IMR-90 (cell line): ENCODE results near the gene POLD1. TPM values are rescaled to one million over a fixed set of nuclear protein-coding genes. Genes with fewer than 3 reads are reported as not detected.

Experiments used
- ATAC-seq: fragments of 200-7000 bp; cut with Tn5 transposase; 2 replicates; pipeline ENCODE4 v1.9.1; 2020; ENCODE audit warnings: low read depth, mild to moderate bottlenecking, moderate library complexity
- BruUV-seq: library from RNA; stranded (reverse); fragments of 400-500 nt; replicated peaks from 2 replicates; lab custom pipeline; 2021; lab: Mats Ljungman, UMichigan
- CTCF ChIA-PET: fragments of 300-600 bp; formaldehyde crosslinking; extraction: SDS; loops from one replicate; lab custom pipeline; 2021; ENCODE audit warnings: antibody characterized with exemption; lab: Yijun Ruan, JAX
- POLR2A ChIA-PET: fragments of 300-600 bp; sonication (Branson Sonifier 250); formaldehyde crosslinking; loops from one replicate; lab custom pipeline; 2022; ENCODE audit warnings: antibody characterized with exemption; ENCODE audit not compliant: unreplicated experiment; lab: Charles Lee
- DNase-seq: peaks from one replicate; pipeline ENCODE4 v3.0.0; 2013
- H2AFZ ChIP-seq: replicated peaks from 2 replicates; pipeline ENCODE3; 2013; ENCODE audit warnings: low read length, mild to moderate bottlenecking; ENCODE audit not compliant: poor library complexity
- H2AK5ac ChIP-seq: 2 replicates; pipeline ENCODE4 v1.6.1; 2013; ENCODE audit warnings: low read depth, low read length, inconsistent platforms
- H2AK9ac ChIP-seq: replicated peaks from 2 replicates; pipeline ENCODE3; 2013; ENCODE audit warnings: mild to moderate bottlenecking, low read depth, low read length, moderate library complexity; ENCODE audit not compliant: poor library complexity
- H2BK120ac ChIP-seq: 2 replicates; pipeline ENCODE4 v1.6.1; 2013; ENCODE audit warnings: low read depth, low read length, inconsistent platforms
- H2BK15ac ChIP-seq: 3 replicates; pipeline ENCODE4 v1.6.1; 2013; ENCODE audit warnings: low read depth, low read length, inconsistent platforms
- H2BK20ac ChIP-seq: 2 replicates; pipeline ENCODE4 v1.6.1; 2013; ENCODE audit warnings: low read depth, mild to moderate bottlenecking, inconsistent platforms, low read length, moderate library complexity
- H2BK5ac ChIP-seq: 2 replicates; pipeline ENCODE4 v1.6.1; 2013; ENCODE audit warnings: mild to moderate bottlenecking, low read depth, low read length, inconsistent platforms; ENCODE audit not compliant: poor library complexity, severe bottlenecking
- H3K14ac ChIP-seq: replicated peaks from 2 replicates; pipeline ENCODE4 v1.6.1; 2013; ENCODE audit warnings: low read depth, low read length, inconsistent platforms
- H3K18ac ChIP-seq: 2 replicates; pipeline ENCODE4 v1.6.1; 2013; ENCODE audit warnings: low read depth, low read length, control low read depth
- H3K23ac ChIP-seq: 2 replicates; pipeline ENCODE4 v1.6.1; 2013; ENCODE audit warnings: low read depth, low read length, inconsistent platforms
- H3K27ac ChIP-seq: 2 replicates; pipeline ENCODE4 v1.5.1; 2013; ENCODE audit warnings: mild to moderate bottlenecking, control low read depth, low read length; ENCODE audit not compliant: insufficient read depth
- H3K27me3 ChIP-seq: 2 replicates; pipeline ENCODE4 v1.6.1; 2013; ENCODE audit warnings: low read length; ENCODE audit not compliant: control insufficient read depth, insufficient read depth
- H3K36me3 ChIP-seq: 2 replicates; pipeline ENCODE4 v1.6.1; 2013; ENCODE audit warnings: low read length, mixed read lengths; ENCODE audit not compliant: control insufficient read depth, insufficient read depth
- H3K4ac ChIP-seq: 2 replicates; pipeline ENCODE4 v1.6.1; 2013; ENCODE audit warnings: low read depth, low read length, inconsistent platforms
- H3K4me1 ChIP-seq: 2 replicates; pipeline ENCODE4 v1.6.1; 2013; ENCODE audit warnings: low read length, mixed read lengths; ENCODE audit not compliant: control insufficient read depth, insufficient read depth
- H3K4me2 ChIP-seq: 2 replicates; pipeline ENCODE4 v1.6.1; 2013; ENCODE audit warnings: low read depth, mild to moderate bottlenecking, control low read depth, low read length, moderate library complexity
- H3K4me3 ChIP-seq: 2 replicates; pipeline ENCODE4 v1.5.1; 2013; ENCODE audit warnings: low read depth, mild to moderate bottlenecking, control low read depth, low read length, moderate library complexity; ENCODE audit not compliant: insufficient read depth
- H3K56ac ChIP-seq: 2 replicates; pipeline ENCODE4 v1.6.1; 2013; ENCODE audit warnings: low read length, inconsistent platforms; ENCODE audit not compliant: insufficient read depth; ENCODE audit errors: extremely low read depth
- H3K79me1 ChIP-seq, 2 experiments: 2 replicates each; pipeline ENCODE4 v1.6.1; 2013; ENCODE audit warnings: low read length in 2 of 2, inconsistent platforms in 1 of 2, low read depth in 1 of 2
- H3K9ac ChIP-seq: 2 replicates; pipeline ENCODE4 v1.6.1; 2013; ENCODE audit warnings: low read depth, low read length, control low read depth
- H3K9me1 ChIP-seq: 2 replicates; pipeline ENCODE4 v1.6.1; 2013; ENCODE audit warnings: low read length, inconsistent platforms; ENCODE audit not compliant: insufficient read depth
- H3K9me3 ChIP-seq: 2 replicates; pipeline ENCODE4 v1.6.1; 2013; ENCODE audit warnings: low read length; ENCODE audit not compliant: control insufficient read depth, insufficient read depth
- H4K20me1 ChIP-seq: 2 replicates; pipeline ENCODE4 v1.6.1; 2013; ENCODE audit warnings: low read length, inconsistent platforms; ENCODE audit not compliant: insufficient read depth
- H4K5ac ChIP-seq: 2 replicates; pipeline ENCODE4 v1.6.1; 2013; ENCODE audit warnings: mild to moderate bottlenecking, low read depth, low read length, control low read depth
- H4K8ac ChIP-seq, 2 experiments: 2 replicates each; pipeline ENCODE4 v1.6.1; 2013; ENCODE audit warnings: low read depth in 2 of 2, low read length in 2 of 2, control low read depth in 1 of 2, inconsistent platforms in 1 of 2
- H4K91ac ChIP-seq: 2 replicates; pipeline ENCODE4 v1.6.1; 2013; ENCODE audit warnings: low read depth, low read length, inconsistent platforms; ENCODE audit not compliant: insufficient read depth
- BHLHE40 ChIP-seq: fragments of 150-350 bp; IDR thresholded peaks from 2 replicates; pipeline ENCODE4 v1.6.1; 2016; ENCODE audit warnings: mild to moderate bottlenecking, low read depth, low read length
- CEBPB ChIP-seq: IDR thresholded peaks from 2 replicates; pipeline ENCODE4 v1.6.1; 2012; ENCODE audit warnings: low read depth, low read length, improper control_type of control experiment
- MAFK ChIP-seq: IDR thresholded peaks from 2 replicates; pipeline ENCODE4 v1.6.1; 2012; ENCODE audit warnings: low read depth, low read length, improper control_type of control experiment
- MXI1 ChIP-seq: IDR thresholded peaks from 2 replicates; pipeline ENCODE4 v1.6.1; 2012; ENCODE audit warnings: low read depth, mild to moderate bottlenecking, low read length, moderate library complexity, borderline replicate concordance
- NFE2L2 ChIP-seq: fragments of 150-350 bp; IDR thresholded peaks from 2 replicates; pipeline ENCODE4 v1.6.1; 2016; ENCODE audit warnings: low read depth, mild to moderate bottlenecking, low read length
- POLR2A ChIP-seq: IDR thresholded peaks from 2 replicates; pipeline ENCODE4 v1.6.1; 2012; ENCODE audit warnings: mild to moderate bottlenecking, low read depth, low read length
- RAD21 ChIP-seq: IDR thresholded peaks from 2 replicates; pipeline ENCODE4 v1.6.1; 2012; ENCODE audit warnings: low read length, improper control_type of control experiment
- RCOR1 ChIP-seq: IDR thresholded peaks from 2 replicates; pipeline ENCODE4 v1.6.1; 2012; ENCODE audit warnings: mild to moderate bottlenecking, low read length, improper control_type of control experiment; ENCODE audit not compliant: insufficient replicate concordance
- SMC3 ChIP-seq: fragments of 150-350 bp; IDR thresholded peaks from 2 replicates; pipeline ENCODE4 v1.6.1; 2016; ENCODE audit warnings: low read depth, mild to moderate bottlenecking, antibody characterized with exemption, low read length, moderate library complexity
- WGBS, 2 experiments: methylation state at CpG; one replicate each; pipeline versions ENCODE4 v1.1.5 to v1.1.7; 2013; ENCODE audit warnings: missing lambda C conversion rate in 2 of 2; ENCODE audit not compliant: insufficient read length in 1 of 2; ENCODE audit errors: extremely low coverage in 2 of 2; 5-methylcytosine and 5-hydroxymethylcytosine counted together
- dilution Hi-C: fragments of 300-500 bp; cut with HindIII; formaldehyde crosslinking; loops from one replicate; pipeline ENCODE4 v1.14.3; 2018; ENCODE audit warnings: low sequenced_read_pairs; ENCODE audit not compliant: unreplicated experiment
- in situ Hi-C: fragments of 300-500 bp; cut with MboI; formaldehyde crosslinking; loops from 3 replicates; pipeline ENCODE4 v1.14.3; 2019; ENCODE audit warnings: low sequenced_read_pairs, inconsistent platforms, mixed read lengths
- intact Hi-C: fragments of 100-400 bp; cut with micrococcal nuclease; formaldehyde crosslinking; loops from 2 replicates; pipeline ENCODE4 v1.10.0; 2022
- polyA plus RNA-seq, 3 experiments: library from polyadenylated mRNA; depleted of rRNA; stranded (reverse); fragments of >200 nt; gene quantifications; 2 replicates each; pipeline ENCODE4 v1.2.3, GENCODE V29; 2012; ENCODE audit warnings: low replicate concordance in 1 of 3
- total RNA-seq: library from RNA; depleted of rRNA; stranded (reverse); fragments of >200 nt; gene quantifications from 2 replicates; pipeline ENCODE4 v1.2.3, GENCODE V29; 2012

The POLD1 gene
- total and polyA plus RNA-seq, 2 of the 4 experiments (the other 2 are of a cell fraction), result 13.8 to 28.9 TPM

- ChIA-PET CTCF (no interaction called here), POLR2A (no interaction called here)
- in situ Hi-C loops, result no loop called here
- Histone ChIP-seq H2BK15ac (no peak overlapping the region), H2BK20ac (no peak overlapping the region), H3K9ac (no peak overlapping the region), H3K4ac (no peak overlapping the region), H3K4me2 (no peak overlapping the region), H2AK9ac (no peak overlapping the region), H2AFZ (no peak overlapping the region), H2BK5ac (no peak overlapping the region), H4K20me1 (no peaks in the 10 kb centered on the region), H3K9me1 (no peaks in the 10 kb centered on the region; the same call in 1 of the 2 replicates), H3K36me3 (peaks cover 7% of the 10 kb centered on the region), H3K56ac (no peak overlapping the region), H3K27me3 (no peaks in the 10 kb centered on the region), H2BK120ac (no peak overlapping the region), H3K23ac (no peak overlapping the region), H4K91ac (no peak overlapping the region), H3K9me3 (no peaks in the 10 kb centered on the region), H3K4me1 (no peaks in the 10 kb centered on the region), H3K79me1 (no peaks in the 10 kb centered on the region), H4K5ac (no peak overlapping the region), H3K18ac (no peak overlapping the region), H3K14ac (no peak overlapping the region), H4K8ac (no peak overlapping the region), H2AK5ac (no peak overlapping the region), H3K27ac (no peak overlapping the region), H3K4me3 (no peak overlapping the region)
- no peak for ATAC-seq
- intact Hi-C loops, result no loop called here
- no TSS peak for BruUV-seq
- WGBS, 2 experiments, result 89% methylated on average over 5 of the region's 10 CpGs; no CpG with 5 or more reads in 1 of the 2 experiments
- no peak for DNase-seq
- dilution Hi-C loops, result no loop called here
- TF ChIP-seq RAD21 (no peak), POLR2A (no peak), RCOR1 (no peak), CEBPB (no peak), BHLHE40 (no peak), SMC3 (no peak), NFE2L2 (no peak), MXI1 (no peak), MAFK (no peak)
These were observed 26.0 kb downstream of the POLD1 start for GRCh38 chr19:50410109-50410508.
